NCI-H2107 treated with DMSO at 0.1 percent for 48 hours (cell line): ENCODE measurements around the gene RPL28.

Experiments used
- DNase-seq: peaks from one replicate; lab custom pipeline; 2025; ENCODE audit not compliant: unreplicated experiment; lab: John Stamatoyannopoulos, UW

The RPL28 gene

GRCh38 chr19:55385724-55386492, at the start of gene RPL28:
Gene RPL28, plus strand, starts transcription at chr19:55385932. Its CDS starts 426 bp downstream, at chr19:55386358.
- DNase-seq = peak; percentile 96

DNA sequence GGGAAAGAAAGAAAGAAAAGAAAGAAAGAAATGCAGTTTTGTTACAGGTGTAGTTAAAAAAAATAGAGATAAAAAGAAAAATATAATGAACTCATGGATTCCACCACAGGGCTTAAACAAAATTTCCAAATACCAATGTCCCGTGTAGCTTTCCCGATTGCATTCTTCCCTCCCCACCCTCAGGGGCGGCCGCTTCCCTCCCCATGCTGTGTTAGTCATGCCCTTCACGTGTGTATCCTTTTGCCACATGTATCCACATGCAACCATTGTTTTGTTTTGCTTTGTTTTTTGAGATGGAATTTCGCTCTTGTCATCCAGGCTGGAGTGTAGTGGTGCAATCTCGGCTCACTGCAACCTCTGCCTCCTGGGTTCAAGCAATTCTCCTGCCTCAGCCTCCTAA, 49.6 kb upstream of the RPL28 start:
- DNase-seq = no peak

DNA sequence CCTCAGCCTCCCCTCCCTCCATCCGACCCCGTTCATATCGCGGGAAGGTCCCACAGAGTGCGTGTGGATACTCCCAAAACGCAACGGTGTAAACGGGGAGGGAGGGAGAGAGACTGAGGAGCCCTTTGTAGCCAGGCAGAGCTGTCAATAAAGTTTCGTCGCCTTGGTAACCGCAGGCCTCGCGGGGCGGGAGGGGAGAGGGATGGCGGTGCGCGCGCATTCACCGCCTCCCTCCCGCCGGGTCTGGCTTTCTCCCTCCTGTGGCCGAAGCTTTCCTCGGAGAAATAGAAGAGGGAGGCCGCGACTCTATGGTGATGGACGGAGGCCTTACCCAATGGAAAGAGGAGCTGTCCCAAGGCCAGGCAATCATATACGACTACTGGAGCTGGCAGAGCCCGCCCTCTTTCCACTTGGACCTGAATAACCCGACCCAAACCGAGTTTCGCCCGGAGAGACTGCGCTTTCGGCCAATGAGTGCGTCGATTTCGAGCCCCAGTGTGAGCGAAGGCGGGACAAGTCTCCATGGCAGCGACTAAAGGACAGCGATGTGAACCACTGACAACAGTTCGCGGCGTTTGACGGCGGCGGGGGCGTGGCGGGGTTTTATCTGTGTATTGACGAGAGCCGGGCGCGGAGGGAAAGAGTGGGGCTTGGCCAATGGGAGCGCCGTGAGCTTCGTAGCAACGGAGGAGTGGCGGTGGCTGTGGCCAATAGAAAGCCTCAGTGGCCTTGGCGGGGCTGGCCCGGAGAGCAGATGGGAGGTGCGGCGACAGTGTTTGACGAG, 46.4 kb upstream of the RPL28 start, which contains the start of gene KMT5C:
KMT5C (plus strand) TSS at position 772 of the 784 bp plus-strand sequence. CDS start 2,061 bp downstream, outside the sequence.
- peak; percentile 99 for DNase-seq

- no peak for DNase-seq
Observed at GRCh38 chr19:55339889-55340783, 45.6 kb upstream of the RPL28 start.

GRCh38 chr19:55340784-55341147, 45.0 kb upstream of the RPL28 start:
- DNase-seq = peak; percentile 80

DNA sequence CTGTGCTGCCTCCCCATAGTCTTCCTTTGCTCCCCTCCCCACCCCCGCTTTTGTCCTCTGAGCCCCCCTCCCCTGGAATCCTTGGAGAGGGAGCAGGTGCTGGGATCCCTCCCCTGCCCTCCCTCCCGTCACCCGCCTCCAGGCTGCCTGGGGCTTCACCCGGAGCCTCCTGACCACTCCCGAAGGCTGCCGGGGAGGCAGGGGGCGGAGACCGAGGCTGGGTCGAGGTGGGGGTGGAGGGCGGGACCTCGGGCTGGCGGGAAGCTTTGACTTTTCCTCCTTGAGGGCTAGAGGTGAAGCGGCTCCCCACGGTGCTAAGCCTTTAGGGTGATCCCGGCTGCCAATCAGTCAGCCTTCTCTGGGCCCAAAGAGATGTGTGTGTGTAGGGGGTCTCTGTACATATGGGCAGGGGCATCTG, 44.6 kb upstream of the RPL28 start:
- peak; percentile 83 for DNase-seq

GRCh38 chr19:55341595-55342531, 43.9 kb upstream of the RPL28 start:
- no peak for DNase-seq

GRCh38 chr19:55344444-55344843, 41.3 kb upstream of the RPL28 start:
- no peak for DNase-seq

- DNase-seq = no peak
Observed at GRCh38 chr19:55345101-55345817, 40.5 kb upstream of the RPL28 start.

DNA sequence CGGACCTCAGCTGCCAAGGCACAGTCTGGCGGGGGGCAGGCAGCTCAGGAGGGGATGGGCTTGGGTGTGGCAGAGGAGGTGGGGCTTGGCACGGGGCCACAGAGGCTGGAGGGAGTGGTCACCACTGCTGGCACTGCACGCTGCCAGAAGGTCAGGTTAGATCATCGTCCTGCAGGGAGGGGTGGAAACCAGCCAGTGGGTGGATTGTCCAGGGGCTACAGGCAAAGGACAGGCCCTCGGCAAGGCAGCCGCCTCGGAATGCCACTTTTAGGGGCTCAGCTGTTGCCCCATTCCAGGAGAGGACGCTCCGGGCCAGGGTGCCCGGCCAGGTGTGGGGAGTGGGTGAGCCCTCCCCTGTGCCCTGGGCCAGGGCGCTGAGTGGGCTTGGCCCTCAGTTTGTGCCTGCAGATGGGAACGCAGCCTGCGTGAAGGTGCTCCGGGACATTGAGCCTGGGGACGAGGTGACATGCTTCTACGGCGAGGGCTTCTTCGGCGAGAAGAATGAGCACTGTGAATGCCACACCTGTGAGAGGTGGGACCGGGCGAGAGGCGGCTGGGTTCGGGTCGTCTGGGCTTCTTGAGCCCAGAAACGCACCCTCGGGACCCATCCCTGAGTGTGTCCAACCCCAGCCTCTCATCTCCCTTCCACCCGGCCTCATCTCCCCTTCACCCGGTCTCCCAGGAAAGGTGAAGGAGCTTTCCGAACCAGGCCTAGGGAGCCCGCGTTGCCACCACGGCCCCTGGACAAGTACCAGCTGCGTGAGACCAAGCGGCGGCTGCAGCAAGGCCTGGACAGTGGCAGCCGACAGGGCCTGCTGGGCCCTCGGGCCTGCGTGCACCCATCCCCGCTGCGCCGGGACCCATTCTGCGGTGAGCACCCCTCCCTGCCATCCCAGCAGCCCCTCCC, 39.7 kb upstream of the RPL28 start:
- no peak for DNase-seq

DNA sequence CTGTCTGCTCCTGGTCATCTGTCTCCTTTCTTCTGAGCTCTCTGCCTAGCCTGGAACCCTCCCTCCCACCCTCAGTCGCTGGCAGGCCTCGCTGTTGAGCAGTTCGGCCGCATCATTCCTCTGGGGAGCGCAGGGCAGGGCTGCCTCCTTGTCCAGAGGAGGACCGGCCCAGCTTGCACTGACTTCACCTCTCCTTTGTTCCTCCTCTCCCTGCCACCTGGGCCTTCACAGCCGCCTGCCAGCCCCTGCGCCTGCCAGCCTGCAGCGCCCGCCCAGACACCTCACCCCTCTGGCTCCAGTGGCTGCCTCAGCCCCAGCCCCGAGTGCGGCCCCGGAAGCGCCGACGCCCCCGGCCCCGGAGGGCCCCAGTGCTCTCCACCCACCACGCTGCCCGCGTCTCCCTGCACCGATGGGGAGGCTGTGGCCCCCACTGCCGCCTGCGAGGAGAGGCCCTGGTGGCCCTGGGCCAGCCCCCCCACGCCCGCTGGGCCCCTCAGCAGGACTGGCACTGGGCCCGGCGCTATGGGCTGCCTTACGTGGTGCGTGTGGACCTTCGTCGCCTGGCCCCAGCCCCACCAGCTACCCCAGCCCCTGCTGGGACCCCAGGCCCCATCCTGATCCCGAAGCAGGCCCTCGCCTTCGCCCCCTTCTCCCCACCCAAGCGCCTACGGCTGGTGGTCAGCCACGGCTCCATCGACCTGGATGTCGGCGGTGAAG, 38.8 kb upstream of the RPL28 start:
- DNase-seq = no peak

- DNase-seq = no peak
Observed at GRCh38 chr19:55347442-55348009, 38.2 kb upstream of the RPL28 start.

DNA sequence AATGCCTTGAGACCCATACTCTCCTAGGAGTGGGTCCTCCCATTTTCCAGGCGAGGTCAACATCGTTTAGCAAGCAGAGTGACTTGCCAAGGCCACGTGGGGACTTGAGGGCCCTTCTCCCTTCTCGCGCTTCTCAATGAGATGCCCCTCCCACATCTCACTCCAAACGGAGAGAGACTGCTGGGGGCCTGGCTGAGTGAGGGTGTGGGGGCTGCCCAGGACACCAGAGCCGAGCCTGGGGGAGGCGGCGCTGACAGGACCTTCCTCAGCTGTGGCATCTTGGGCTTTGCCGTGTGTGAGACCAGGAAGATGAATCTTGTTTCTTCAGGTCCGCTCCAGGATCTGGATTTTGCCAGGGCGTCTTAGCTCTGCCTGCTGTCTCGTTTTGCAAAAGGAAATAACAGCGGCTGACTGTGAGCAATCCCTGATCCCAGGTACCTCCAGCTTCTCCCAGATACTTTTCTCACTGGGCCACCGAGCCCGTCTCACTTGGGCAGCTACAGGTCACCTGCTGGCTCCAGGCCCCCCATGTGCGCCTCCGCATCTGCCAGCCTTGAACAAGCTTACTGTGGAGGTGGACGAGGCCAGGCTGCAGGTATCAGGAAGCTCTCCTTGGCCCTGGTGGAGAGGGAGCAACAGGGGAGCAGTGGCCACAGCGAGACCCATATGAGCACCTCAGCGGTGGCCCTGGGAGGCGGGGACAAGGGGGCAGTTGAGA, 37.3 kb upstream of the RPL28 start:
- DNase-seq = no peak

- DNase-seq = no peak
Observed at GRCh38 chr19:55350620-55351315, 35.0 kb upstream of the RPL28 start.

DNA sequence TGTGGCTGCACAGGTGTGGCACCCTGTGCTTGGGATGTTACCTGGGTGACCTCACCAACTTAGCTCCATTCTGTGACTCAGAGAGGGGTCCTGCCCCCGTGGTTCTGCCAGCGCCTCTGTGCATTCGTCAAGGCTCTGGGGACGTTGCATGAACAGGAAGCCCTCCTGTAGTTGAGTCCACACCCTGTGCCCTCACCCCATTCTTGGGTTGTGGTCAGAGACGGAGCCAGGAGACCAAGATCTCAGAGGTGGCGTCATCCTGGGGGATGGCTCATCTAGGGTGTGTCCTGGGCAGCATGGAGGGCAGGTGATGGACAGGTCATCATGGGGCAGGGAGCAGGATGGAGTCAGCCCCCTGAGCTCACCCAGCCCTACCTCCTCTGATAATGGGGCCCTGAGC, 33.7 kb upstream of the RPL28 start:
- no peak for DNase-seq

- no peak for DNase-seq
Observed at GRCh38 chr19:55352549-55353145, 33.1 kb upstream of the RPL28 start.
